ENCODE results near the gene GMPR2. TPM values are rescaled to one million over a fixed set of nuclear protein-coding genes. Genes with fewer than 3 reads are reported as not detected.

Gene GMPR2
- polyA plus RNA-seq, 1 experiment, result 116 TPM

DNA sequence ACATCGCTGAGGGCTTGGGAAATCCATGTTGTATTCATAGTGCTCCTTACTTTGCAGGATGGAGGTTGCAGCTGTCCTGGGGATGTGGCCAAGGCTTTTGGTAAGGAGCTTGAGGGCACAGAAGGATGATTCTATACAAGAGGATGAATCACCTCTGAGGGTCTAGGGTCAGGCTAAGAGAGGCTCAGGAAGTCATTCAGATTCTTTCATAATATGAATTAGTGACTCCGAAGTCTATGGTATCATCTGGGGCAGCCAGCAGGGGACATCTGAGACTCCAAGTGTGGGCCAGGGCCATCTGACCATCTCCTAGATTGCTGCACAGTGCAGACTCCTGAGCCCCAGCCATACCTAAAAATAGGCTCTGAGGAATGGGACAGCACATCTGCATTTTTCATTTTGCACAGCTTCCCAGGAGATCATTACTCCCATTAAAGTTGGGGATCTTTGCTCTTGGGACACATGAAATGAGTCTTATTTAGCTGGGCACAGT, 4.8 kb downstream of the GMPR2 start:
- Histone ChIP-seq H3K27me3 (ENCODE audit: control insufficient read depth, insufficient read depth, low read length) (no peaks in the 10 kb centered on the region), H3K4me3 (ENCODE audit: low read depth, low read length) (no peak overlapping the region), H3K36me3 (ENCODE audit: control insufficient read depth, insufficient read depth, low read length) (peaks cover 25% of the 10 kb centered on the region)
- DNase-seq (ENCODE audit: low read depth), result no peak
- TF ChIP-seq, protein P1, sequence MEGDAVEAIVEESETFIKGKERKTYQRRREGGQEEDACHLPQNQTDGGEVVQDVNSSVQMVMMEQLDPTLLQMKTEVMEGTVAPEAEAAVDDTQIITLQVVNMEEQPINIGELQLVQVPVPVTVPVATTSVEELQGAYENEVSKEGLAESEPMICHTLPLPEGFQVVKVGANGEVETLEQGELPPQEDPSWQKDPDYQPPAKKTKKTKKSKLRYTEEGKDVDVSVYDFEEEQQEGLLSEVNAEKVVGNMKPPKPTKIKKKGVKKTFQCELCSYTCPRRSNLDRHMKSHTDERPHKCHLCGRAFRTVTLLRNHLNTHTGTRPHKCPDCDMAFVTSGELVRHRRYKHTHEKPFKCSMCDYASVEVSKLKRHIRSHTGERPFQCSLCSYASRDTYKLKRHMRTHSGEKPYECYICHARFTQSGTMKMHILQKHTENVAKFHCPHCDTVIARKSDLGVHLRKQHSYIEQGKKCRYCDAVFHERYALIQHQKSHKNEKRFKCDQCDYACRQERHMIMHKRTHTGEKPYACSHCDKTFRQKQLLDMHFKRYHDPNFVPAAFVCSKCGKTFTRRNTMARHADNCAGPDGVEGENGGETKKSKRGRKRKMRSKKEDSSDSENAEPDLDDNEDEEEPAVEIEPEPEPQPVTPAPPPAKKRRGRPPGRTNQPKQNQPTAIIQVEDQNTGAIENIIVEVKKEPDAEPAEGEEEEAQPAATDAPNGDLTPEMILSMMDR (IDR thresholded peaks at IDR 0.05; ENCODE audit: insufficient read depth, low read depth, low read length), result no peak
- ChIA-PET POLR2A (interaction anchor here (0.5 to 0.6 kb wide), 2 partner anchors 144 to 201 kb away, joined by 3 read pairs; no protein-coding TSS in a partner anchor), CTCF (interaction anchor here (0.6 to 1.4 kb wide), 7 partner anchors 9 to 93 kb away, joined by 3 to 6 read pairs (median 4); partner anchors contain the start of gene CIDEB)

DNA sequence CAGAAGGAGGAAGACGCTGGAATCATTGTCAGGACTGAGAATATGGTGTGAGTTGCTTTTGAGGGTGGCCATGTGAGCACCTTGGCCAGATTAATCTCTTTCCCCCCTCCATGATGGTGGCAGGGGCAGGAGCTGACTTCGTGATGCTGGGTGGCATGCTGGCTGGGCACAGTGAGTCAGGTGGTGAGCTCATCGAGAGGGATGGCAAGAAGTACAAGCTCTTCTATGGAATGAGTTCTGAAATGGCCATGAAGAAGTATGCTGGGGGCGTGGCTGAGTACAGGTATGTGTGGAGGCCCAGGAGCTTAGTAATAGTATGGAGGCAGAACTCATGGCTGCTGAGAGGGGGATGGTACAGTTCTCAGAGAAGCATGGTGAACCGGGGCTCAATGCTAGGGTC, 5.4 kb downstream of the GMPR2 start:
- peaks cover 25% of the 10 kb centered on the region for H3K36me3 ChIP-seq (ENCODE audit: control insufficient read depth, insufficient read depth, low read length)
- POLR2A ChIA-PET, result interaction anchor here (0.6 kb wide), 1 partner anchor 144 kb away, joined by 3 read pairs; no protein-coding TSS in a partner anchor
- CTCF ChIA-PET, result interaction anchor here (0.6 to 1.4 kb wide), 6 partner anchors 10 to 69 kb away, joined by 3 to 6 read pairs (median 4); no protein-coding TSS in a partner anchor

DNA sequence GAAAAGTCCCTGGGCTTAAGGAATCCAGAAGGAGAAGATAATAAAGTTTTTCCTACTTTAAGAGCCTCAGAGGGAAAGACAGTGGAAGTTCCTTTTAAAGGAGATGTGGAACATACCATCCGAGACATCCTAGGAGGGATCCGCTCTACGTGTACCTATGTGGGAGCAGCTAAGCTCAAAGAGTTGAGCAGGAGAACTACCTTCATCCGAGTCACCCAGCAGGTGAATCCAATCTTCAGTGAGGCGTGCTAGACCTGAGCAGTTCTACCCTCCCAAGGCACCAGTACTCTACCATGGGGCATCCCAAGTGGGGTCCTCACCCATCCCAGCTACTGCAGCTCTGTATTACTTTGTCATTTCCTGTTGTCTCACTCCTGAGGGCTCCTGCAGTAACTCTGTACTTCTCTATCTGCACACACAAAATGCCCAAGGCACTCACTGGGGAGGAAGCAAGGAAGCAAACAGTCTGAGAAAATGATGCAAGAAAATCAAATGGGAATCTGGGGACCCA, 5.9 kb downstream of the GMPR2 start:
- H3K36me3 ChIP-seq (ENCODE audit: control insufficient read depth, insufficient read depth, low read length), result peaks cover 25% of the 10 kb centered on the region
- POLR2A ChIA-PET, result no interaction called here
- CTCF ChIA-PET, result interaction anchor here (0.7 to 11.1 kb wide), 5 partner anchors 10 to 60 kb away, joined by 3 to 205 read pairs (median 5); partner anchors contain the start of genes DHRS1 and NOP9

More for the DNA sequence above, 5.4 kb downstream of the GMPR2 start:
- Histone ChIP-seq H3K4me3 (ENCODE audit: low read depth, low read length) (no peak overlapping the region), H3K27me3 (ENCODE audit: control insufficient read depth, insufficient read depth, low read length) (no peaks in the 10 kb centered on the region)
- TF ChIP-seq, protein P1 (IDR thresholded peaks at IDR 0.05; ENCODE audit: insufficient read depth, low read depth, low read length), result no peak
- no peak for DNase-seq (ENCODE audit: low read depth)

DNA sequence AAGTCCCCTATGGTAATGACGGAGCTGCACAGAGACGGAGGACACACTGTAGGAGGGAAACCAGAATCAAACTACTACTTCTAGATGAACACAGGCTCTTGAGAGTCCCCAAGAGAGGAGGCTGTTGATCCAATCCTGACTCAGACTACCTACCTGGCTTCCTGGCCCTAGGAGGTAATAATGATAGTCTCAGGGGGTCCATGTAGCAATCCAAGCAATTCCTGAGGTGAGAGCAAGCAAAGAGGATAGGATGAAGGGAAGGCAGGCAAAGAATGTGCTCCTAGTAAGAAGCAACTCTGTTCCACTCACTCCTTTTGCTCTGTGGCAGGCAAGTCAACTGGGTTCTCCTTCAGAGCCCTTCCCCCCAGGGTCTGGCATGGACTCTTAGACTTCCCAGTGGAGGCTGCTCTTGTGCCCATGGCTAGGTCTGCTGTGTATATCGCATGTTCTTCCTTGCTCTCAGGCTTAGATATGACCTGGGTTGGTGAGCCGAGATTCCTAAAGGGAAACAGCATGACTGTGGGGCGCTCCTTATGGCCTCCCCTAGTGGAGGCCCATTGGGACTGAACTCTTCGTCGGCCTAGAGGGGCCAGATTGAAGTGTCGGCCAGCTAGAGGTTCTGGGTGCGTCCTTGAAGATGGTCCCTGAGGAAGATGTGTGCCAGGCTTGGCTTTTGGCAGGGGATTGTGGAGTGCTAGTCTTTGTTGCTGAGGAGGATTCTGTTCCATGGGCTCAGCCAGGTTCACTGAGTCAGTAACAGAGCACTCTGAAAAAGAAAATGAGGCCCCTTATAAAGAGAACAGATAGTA, 7.6 kb downstream of the GMPR2 start:
- TF ChIP-seq, protein P1 (IDR thresholded peaks at IDR 0.05; ENCODE audit: insufficient read depth, low read depth, low read length), result no peak
- Histone ChIP-seq H3K4me3 (ENCODE audit: low read depth, low read length) (no peak overlapping the region), H3K27me3 (ENCODE audit: control insufficient read depth, insufficient read depth, low read length) (no peaks in the 10 kb centered on the region), H3K36me3 (ENCODE audit: control insufficient read depth, insufficient read depth, low read length) (peaks cover 25% of the 10 kb centered on the region)
- POLR2A ChIA-PET, result no interaction called here
- CTCF ChIA-PET, result interaction anchor here (3.7 to 11.1 kb wide), 2 partner anchors 58 to 69 kb away, joined by 65 to 205 read pairs; partner anchors contain the start of genes CIDEB, DHRS1, LTB4R and LTB4R2
- DNase-seq (ENCODE audit: low read depth), result no peak

More for the DNA sequence above, 5.9 kb downstream of the GMPR2 start:
- no peak for DNase-seq (ENCODE audit: low read depth)
- TF ChIP-seq, protein P1 (IDR thresholded peaks at IDR 0.05; ENCODE audit: insufficient read depth, low read depth, low read length), result no peak
- H3K4me3 ChIP-seq (ENCODE audit: low read depth, low read length), result no peak overlapping the region
- H3K27me3 ChIP-seq (ENCODE audit: control insufficient read depth, insufficient read depth, low read length), result no peaks in the 10 kb centered on the region

All from BJ (cell line).